Measurements from ENCODE around the gene SYTL3.

SYTL3 gene

GRCh38 chr6:158812611-158813010 is 162.8 kb downstream of the SYTL3 start:
- peak overlapping the region; percentile 40 for H3K27ac Mint-ChIP-seq
- H3K4me1 Mint-ChIP-seq (ENCODE audit: low read depth) = peaks cover 78% of the 10 kb centered on the region
- no peak overlapping the region for H3K4me3 Mint-ChIP-seq
- intact Hi-C loops (cut with micrococcal nuclease) = no loop called here
- no peaks in the 10 kb centered on the region for H3K27me3 Mint-ChIP-seq
- H3K9me3 Mint-ChIP-seq = no peaks in the 10 kb centered on the region
- peaks cover 64% of the 10 kb centered on the region for H3K36me3 Mint-ChIP-seq (ENCODE audit: low read depth)

DNA sequence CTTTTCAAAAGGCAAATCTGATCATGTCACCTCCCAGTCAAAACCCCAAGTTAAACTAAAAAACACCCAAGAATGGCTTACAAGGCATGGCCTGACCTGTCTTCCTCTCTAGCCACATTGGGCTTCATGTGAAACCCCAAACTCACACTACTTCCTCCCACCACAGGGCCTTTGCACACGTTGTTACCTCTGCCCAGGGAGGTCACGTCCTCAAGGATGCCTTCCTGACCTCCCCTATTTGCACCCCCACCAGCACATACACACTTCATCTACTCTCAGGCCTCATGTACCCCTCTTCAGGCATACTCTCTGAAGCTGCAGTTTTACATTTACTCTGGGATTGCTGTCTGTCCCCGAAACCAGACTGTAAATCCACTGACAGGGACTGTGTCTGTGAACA is 163.2 kb downstream of the SYTL3 start:
- intact Hi-C loops (cut with micrococcal nuclease) = no loop called here
- H3K4me1 Mint-ChIP-seq (ENCODE audit: low read depth) = peaks cover 78% of the 10 kb centered on the region
- peak overlapping the region; percentile 40 for H3K27ac Mint-ChIP-seq

More for the DNA sequence above, 163.2 kb downstream of the SYTL3 start:
- Mint-ChIP-seq H3K27me3 (no peaks in the 10 kb centered on the region), H3K9me3 (no peaks in the 10 kb centered on the region), H3K4me3 (no peak overlapping the region), H3K36me3 (ENCODE audit: low read depth) (peaks cover 64% of the 10 kb centered on the region)
